HepG2 (cell line): ENCODE results near the gene NREP. TPM values are rescaled to one million over a fixed set of nuclear protein-coding genes. Genes with fewer than 3 reads are reported as not detected.

Experiments used
- DMAP1 ChIP-seq: IDR thresholded peaks from 2 replicates; pipeline ENCODE4 v1.6.1; 2016
- ETV6 ChIP-seq: sonication (generic); formaldehyde crosslinking; conservative IDR thresholded peaks from 2 replicates; pipeline ENCODE4 v1.4.0; 2020; ENCODE audit warnings: missing genetic modification reagents
- KDM3A ChIP-seq: IDR thresholded peaks from 2 replicates; pipeline ENCODE4 v1.6.1; 2018; ENCODE audit warnings: low read depth, missing compliant biosample characterization
- KMT2A ChIP-seq: sonication (generic); formaldehyde crosslinking; IDR thresholded peaks from 2 replicates; pipeline ENCODE4 v1.4.0; 2020; ENCODE audit warnings: missing genetic modification reagents
- PRMT3 ChIP-seq: sonication (generic); formaldehyde crosslinking; IDR thresholded peaks from 2 replicates; pipeline ENCODE4 v1.8.1; 2022; ENCODE audit warnings: low read depth, mild to moderate bottlenecking, moderate library complexity, missing genetic modification reagents, borderline replicate concordance
- SMC3 ChIP-seq: IDR thresholded peaks from 2 replicates; pipeline ENCODE4 v1.6.1; 2011; ENCODE audit warnings: low read length, improper control_type of control experiment
- SNAPC5 ChIP-seq: sonication (generic); formaldehyde crosslinking; IDR thresholded peaks from 2 replicates; pipeline ENCODE4 v1.8.1; 2023; ENCODE audit warnings: mild to moderate bottlenecking, missing genetic modification reagents, borderline replicate concordance
- STAT6 ChIP-seq: sonication (generic); formaldehyde crosslinking; IDR thresholded peaks from 2 replicates; pipeline ENCODE4 v1.4.0; 2020; ENCODE audit warnings: missing genetic modification reagents, mild to moderate bottlenecking, borderline replicate concordance
- TBX3 ChIP-seq: fragments of 450-650 bp; IDR thresholded peaks from 2 replicates; pipeline ENCODE4 v1.6.1; 2017; ENCODE audit warnings: antibody characterized with exemption, mild to moderate bottlenecking, inconsistent platforms, borderline replicate concordance
- ZIK1 ChIP-seq: sonication (generic); formaldehyde crosslinking; IDR thresholded peaks from 2 replicates; pipeline ENCODE4 v1.5.0; 2020; ENCODE audit warnings: mild to moderate bottlenecking, low read depth, missing genetic modification reagents, borderline replicate concordance
- ZNF33A ChIP-seq: sonication (generic); formaldehyde crosslinking; IDR thresholded peaks from 2 replicates; pipeline ENCODE4 v1.5.1; 2020; ENCODE audit warnings: missing genetic modification reagents, mild to moderate bottlenecking, moderate library complexity, borderline replicate concordance
- ZNF503 ChIP-seq: sonication (generic); formaldehyde crosslinking; IDR thresholded peaks from 2 replicates; pipeline ENCODE4 v1.4.0; 2020; ENCODE audit warnings: missing genetic modification reagents
- ZNF646 ChIP-seq: sonication (generic); formaldehyde crosslinking; IDR thresholded peaks from 2 replicates; pipeline ENCODE4 v1.9.0; 2021; ENCODE audit warnings: mild to moderate bottlenecking, missing genetic modification reagents
- ZNF766 ChIP-seq: sonication (generic); formaldehyde crosslinking; IDR thresholded peaks from 2 replicates; pipeline ENCODE4 v1.5.0; 2020; ENCODE audit warnings: missing genetic modification reagents, borderline replicate concordance
- ZNF777 ChIP-seq: sonication (generic); formaldehyde crosslinking; IDR thresholded peaks from 2 replicates; pipeline ENCODE4 v1.4.0; 2020; ENCODE audit warnings: missing genetic modification reagents
- ZSCAN21 ChIP-seq: sonication (generic); formaldehyde crosslinking; IDR thresholded peaks from 2 replicates; pipeline ENCODE4 v1.8.0; 2022; ENCODE audit warnings: mild to moderate bottlenecking, missing genetic modification reagents, moderate library complexity, borderline replicate concordance
- polyA plus RNA-seq, 8 experiments: library from polyadenylated mRNA; depleted of rRNA in 3 of 8; stranded (reverse) in 7 of 8; unstranded in 1 of 8; fragments of >200 nt; fragmentation: Illumina TruSeq in 4 of 8; extraction: Trizol in 4 of 8; gene quantifications; 2 replicates each; pipeline versions ENCODE4 v1.2.1 to v1.2.3, GENCODE V29; 2011 to 2016; ENCODE audit warnings: low read depth in 4 of 8, missing spikeins in 1 of 8, mixed read lengths in 1 of 8; ENCODE audit not compliant: insufficient read depth in 1 of 8
- total RNA-seq, 5 experiments: library from RNA; depleted of rRNA; stranded (reverse); fragments of >200 nt; fragmentation: Illumina TruSeq; extraction: Trizol; gene quantifications; 2 replicates each; pipeline ENCODE4 v1.2.3, GENCODE V29; 2016; ENCODE audit warnings: low read depth in 1 of 5

NREP gene
- total and polyA plus RNA-seq, 2 of the 13 experiments (the other 11 are each of a cell fraction or from before 2014, with no cell fraction given): 40.5 to 102 TPM

- TF ChIP-seq PRMT3 (0 out of 2 replicates have a peak, but pooled peaks have one; percentile 65), ZNF777 (CRISPR knock-in tag) (no peak), KMT2A (peak; percentile 85), ZNF33A (no peak), ZSCAN21 (CRISPR knock-in tag) (0 out of 2 replicates have a peak, but pooled peaks have one; percentile 57), KDM3A (CRISPR knock-in tag) (no peak; the same call in 1 of the 2 replicates), ZNF646 (CRISPR knock-in tag) (peak; percentile 72; the same call in 1 of the 2 replicates), SNAPC5 (no peak), ZNF503 (CRISPR knock-in tag) (peak; percentile 85), ZIK1 (no peak), ETV6 (no peak), SMC3 (peak; percentile 39; the same call in 1 of the 2 replicates), STAT6 (CRISPR knock-in tag) (peak; percentile 66; the same call in 1 of the 2 replicates), DMAP1 (CRISPR knock-in tag) (peak; percentile 82; the same call in 1 of the 2 replicates), TBX3 (peak; percentile 52; the same call in 1 of the 2 replicates), ZNF766 (CRISPR knock-in tag) (no peak)
Measured at GRCh38 chr5:111742177-111742994, 14.6 kb downstream of the NREP start (continued).
